IMR-90 (cell line): Measurements from ENCODE around the gene AIP. TPM values are rescaled to one million over a fixed set of nuclear protein-coding genes. Genes with fewer than 3 reads are reported as not detected.

Source experiments
- ATAC-seq: fragments of 200-7000 bp; cut with Tn5 transposase; 2 replicates; pipeline ENCODE4 v1.9.1; 2020; ENCODE audit warnings: low read depth, mild to moderate bottlenecking, moderate library complexity
- BruUV-seq: library from RNA; stranded (reverse); fragments of 400-500 nt; replicated peaks from 2 replicates; lab custom pipeline; 2021; lab: Mats Ljungman, UMichigan
- CTCF ChIA-PET: fragments of 300-600 bp; formaldehyde crosslinking; extraction: SDS; loops from one replicate; lab custom pipeline; 2021; ENCODE audit warnings: antibody characterized with exemption; lab: Yijun Ruan, JAX
- POLR2A ChIA-PET: fragments of 300-600 bp; sonication (Branson Sonifier 250); formaldehyde crosslinking; loops from one replicate; lab custom pipeline; 2022; ENCODE audit warnings: antibody characterized with exemption; ENCODE audit not compliant: unreplicated experiment; lab: Charles Lee
- DNase-seq: peaks from one replicate; pipeline ENCODE4 v3.0.0; 2013
- H2AFZ ChIP-seq: replicated peaks from 2 replicates; pipeline ENCODE3; 2013; ENCODE audit warnings: low read length, mild to moderate bottlenecking; ENCODE audit not compliant: poor library complexity
- H2AK5ac ChIP-seq: 2 replicates; pipeline ENCODE4 v1.6.1; 2013; ENCODE audit warnings: low read depth, low read length, inconsistent platforms
- H2AK9ac ChIP-seq: replicated peaks from 2 replicates; pipeline ENCODE3; 2013; ENCODE audit warnings: mild to moderate bottlenecking, low read depth, low read length, moderate library complexity; ENCODE audit not compliant: poor library complexity
- H2BK120ac ChIP-seq: 2 replicates; pipeline ENCODE4 v1.6.1; 2013; ENCODE audit warnings: low read depth, low read length, inconsistent platforms
- H2BK15ac ChIP-seq: 3 replicates; pipeline ENCODE4 v1.6.1; 2013; ENCODE audit warnings: low read depth, low read length, inconsistent platforms
- H2BK20ac ChIP-seq: 2 replicates; pipeline ENCODE4 v1.6.1; 2013; ENCODE audit warnings: low read depth, mild to moderate bottlenecking, inconsistent platforms, low read length, moderate library complexity
- H2BK5ac ChIP-seq: 2 replicates; pipeline ENCODE4 v1.6.1; 2013; ENCODE audit warnings: mild to moderate bottlenecking, low read depth, low read length, inconsistent platforms; ENCODE audit not compliant: poor library complexity, severe bottlenecking
- H3K14ac ChIP-seq: replicated peaks from 2 replicates; pipeline ENCODE4 v1.6.1; 2013; ENCODE audit warnings: low read depth, low read length, inconsistent platforms
- H3K18ac ChIP-seq: 2 replicates; pipeline ENCODE4 v1.6.1; 2013; ENCODE audit warnings: low read depth, low read length, control low read depth
- H3K23ac ChIP-seq: 2 replicates; pipeline ENCODE4 v1.6.1; 2013; ENCODE audit warnings: low read depth, low read length, inconsistent platforms
- H3K27ac ChIP-seq: 2 replicates; pipeline ENCODE4 v1.5.1; 2013; ENCODE audit warnings: mild to moderate bottlenecking, control low read depth, low read length; ENCODE audit not compliant: insufficient read depth
- H3K27me3 ChIP-seq: 2 replicates; pipeline ENCODE4 v1.6.1; 2013; ENCODE audit warnings: low read length; ENCODE audit not compliant: control insufficient read depth, insufficient read depth
- H3K36me3 ChIP-seq: 2 replicates; pipeline ENCODE4 v1.6.1; 2013; ENCODE audit warnings: low read length, mixed read lengths; ENCODE audit not compliant: control insufficient read depth, insufficient read depth
- H3K4ac ChIP-seq: 2 replicates; pipeline ENCODE4 v1.6.1; 2013; ENCODE audit warnings: low read depth, low read length, inconsistent platforms
- H3K4me1 ChIP-seq: 2 replicates; pipeline ENCODE4 v1.6.1; 2013; ENCODE audit warnings: low read length, mixed read lengths; ENCODE audit not compliant: control insufficient read depth, insufficient read depth
- H3K4me2 ChIP-seq: 2 replicates; pipeline ENCODE4 v1.6.1; 2013; ENCODE audit warnings: low read depth, mild to moderate bottlenecking, control low read depth, low read length, moderate library complexity
- H3K4me3 ChIP-seq: 2 replicates; pipeline ENCODE4 v1.5.1; 2013; ENCODE audit warnings: low read depth, mild to moderate bottlenecking, control low read depth, low read length, moderate library complexity; ENCODE audit not compliant: insufficient read depth
- H3K56ac ChIP-seq: 2 replicates; pipeline ENCODE4 v1.6.1; 2013; ENCODE audit warnings: low read length, inconsistent platforms; ENCODE audit not compliant: insufficient read depth; ENCODE audit errors: extremely low read depth
- H3K79me1 ChIP-seq, 2 experiments: 2 replicates each; pipeline ENCODE4 v1.6.1; 2013; ENCODE audit warnings: low read length in 2 of 2, inconsistent platforms in 1 of 2, low read depth in 1 of 2
- H3K9ac ChIP-seq: 2 replicates; pipeline ENCODE4 v1.6.1; 2013; ENCODE audit warnings: low read depth, low read length, control low read depth
- H3K9me1 ChIP-seq: 2 replicates; pipeline ENCODE4 v1.6.1; 2013; ENCODE audit warnings: low read length, inconsistent platforms; ENCODE audit not compliant: insufficient read depth
- H3K9me3 ChIP-seq: 2 replicates; pipeline ENCODE4 v1.6.1; 2013; ENCODE audit warnings: low read length; ENCODE audit not compliant: control insufficient read depth, insufficient read depth
- H4K20me1 ChIP-seq: 2 replicates; pipeline ENCODE4 v1.6.1; 2013; ENCODE audit warnings: low read length, inconsistent platforms; ENCODE audit not compliant: insufficient read depth
- H4K5ac ChIP-seq: 2 replicates; pipeline ENCODE4 v1.6.1; 2013; ENCODE audit warnings: mild to moderate bottlenecking, low read depth, low read length, control low read depth
- H4K8ac ChIP-seq, 2 experiments: 2 replicates each; pipeline ENCODE4 v1.6.1; 2013; ENCODE audit warnings: low read depth in 2 of 2, low read length in 2 of 2, control low read depth in 1 of 2, inconsistent platforms in 1 of 2
- H4K91ac ChIP-seq: 2 replicates; pipeline ENCODE4 v1.6.1; 2013; ENCODE audit warnings: low read depth, low read length, inconsistent platforms; ENCODE audit not compliant: insufficient read depth
- RCOR1 ChIP-seq: IDR thresholded peaks from 2 replicates; pipeline ENCODE4 v1.6.1; 2012; ENCODE audit warnings: mild to moderate bottlenecking, low read length, improper control_type of control experiment; ENCODE audit not compliant: insufficient replicate concordance
- WGBS, 2 experiments: methylation state at CpG; one replicate each; pipeline versions ENCODE4 v1.1.5 to v1.1.7; 2013; ENCODE audit warnings: missing lambda C conversion rate in 2 of 2; ENCODE audit not compliant: insufficient read length in 1 of 2; ENCODE audit errors: extremely low coverage in 2 of 2; 5-methylcytosine and 5-hydroxymethylcytosine counted together
- dilution Hi-C: fragments of 300-500 bp; cut with HindIII; formaldehyde crosslinking; loops from one replicate; pipeline ENCODE4 v1.14.3; 2018; ENCODE audit warnings: low sequenced_read_pairs; ENCODE audit not compliant: unreplicated experiment
- in situ Hi-C: fragments of 300-500 bp; cut with MboI; formaldehyde crosslinking; loops from 3 replicates; pipeline ENCODE4 v1.14.3; 2019; ENCODE audit warnings: low sequenced_read_pairs, inconsistent platforms, mixed read lengths
- intact Hi-C: fragments of 100-400 bp; cut with micrococcal nuclease; formaldehyde crosslinking; loops from 2 replicates; pipeline ENCODE4 v1.10.0; 2022
- polyA plus RNA-seq, 3 experiments: library from polyadenylated mRNA; depleted of rRNA; stranded (reverse); fragments of >200 nt; gene quantifications; 2 replicates each; pipeline ENCODE4 v1.2.3, GENCODE V29; 2012; ENCODE audit warnings: low replicate concordance in 1 of 3
- total RNA-seq: library from RNA; depleted of rRNA; stranded (reverse); fragments of >200 nt; gene quantifications from 2 replicates; pipeline ENCODE4 v1.2.3, GENCODE V29; 2012

AIP gene
- total and polyA plus RNA-seq, 2 of the 4 experiments (the other 2 are of a cell fraction), result 95.5 to 122 TPM

- Histone ChIP-seq H3K79me1 (no peaks in the 10 kb centered on the region), H4K5ac (no peak overlapping the region), H3K9ac (no peak overlapping the region), H3K18ac (no peak overlapping the region), H3K23ac (no peak overlapping the region), H2AK5ac (no peak overlapping the region), H3K4me3 (no peak overlapping the region), H3K4me2 (no peak overlapping the region), H3K36me3 (no peaks in the 10 kb centered on the region), H2BK5ac (no peak overlapping the region), H3K9me1 (no peaks in the 10 kb centered on the region), H2BK20ac (no peak overlapping the region), H3K27ac (no peak overlapping the region), H3K4me1 (no peaks in the 10 kb centered on the region), H2BK15ac (no peak overlapping the region), H4K20me1 (no peaks in the 10 kb centered on the region), H3K56ac (no peak overlapping the region), H4K8ac (no peak overlapping the region), H4K91ac (no peak overlapping the region), H2BK120ac (no peak overlapping the region), H3K14ac (no peak overlapping the region), H3K4ac (no peak overlapping the region), H2AK9ac (no peak overlapping the region), H2AFZ (no peak overlapping the region), H3K27me3 (peaks cover 13% of the 10 kb centered on the region), H3K9me3 (peaks cover 4% of the 10 kb centered on the region; the same call in 1 of the 2 replicates)
- in situ Hi-C loops, result no loop called here
- intact Hi-C loops, result no loop called here
- TF ChIP-seq RCOR1, result no peak
- DNase-seq, result no peak
- ATAC-seq, result no peak
- WGBS, 2 experiments, result no CpG with 5 or more reads among the region's 10 CpGs
- BruUV-seq, result no TSS peak
- dilution Hi-C loops, result no loop called here
- ChIA-PET POLR2A (no interaction called here), CTCF (no interaction called here)
Observed at GRCh38 chr11:67538823-67539505, 56.1 kb downstream of the AIP start.
